DMS 273 (cell line): ENCODE measurements around the gene DYNLT5.
"Not testable (repeated sequence)": the region's sequence is repeated elsewhere in the genome, so short reads cannot be mapped to it uniquely, and the experiment has no call there.

Source experiments
- DNase-seq: peaks from one replicate; lab custom pipeline; 2025; ENCODE audit not compliant: unreplicated experiment; lab: John Stamatoyannopoulos, UW

Gene DYNLT5, protein sequence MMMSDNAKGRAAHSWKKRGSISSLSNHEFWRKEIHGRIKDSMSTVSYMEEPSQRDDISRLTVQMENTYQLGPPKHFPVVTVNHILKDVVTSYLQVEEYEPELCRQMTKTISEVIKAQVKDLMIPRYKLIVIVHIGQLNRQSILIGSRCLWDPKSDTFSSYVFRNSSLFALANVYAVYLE

DNA sequence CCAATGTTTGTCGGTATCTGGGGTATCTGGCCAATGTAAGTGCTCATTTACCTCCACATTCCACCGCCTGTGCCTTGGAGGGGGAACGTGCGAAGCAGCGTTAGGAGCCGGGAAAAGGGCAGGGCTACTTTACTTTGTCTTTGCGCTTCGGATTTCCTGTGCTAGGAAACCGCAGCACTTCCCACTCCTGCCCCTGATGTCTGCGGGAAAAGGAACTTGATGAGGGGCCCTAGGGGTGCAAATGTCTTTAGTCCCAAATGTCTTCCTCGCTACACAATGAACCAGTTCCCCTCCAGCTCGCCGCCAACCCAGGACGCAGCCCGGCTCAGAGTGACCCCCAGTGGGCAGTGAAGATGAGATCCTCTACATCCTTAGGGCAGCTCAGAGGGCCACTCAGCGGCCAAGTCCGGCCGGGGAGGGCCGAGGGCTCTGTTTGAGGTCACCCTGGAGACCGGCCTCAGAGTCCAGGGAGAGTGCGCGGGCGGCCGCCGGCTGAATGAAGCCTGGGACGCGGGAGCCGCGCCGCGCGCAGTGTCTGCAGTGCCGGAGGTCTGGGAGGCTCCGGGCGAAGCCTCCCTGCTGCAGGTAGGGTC is at the start of gene DYNLT5:
Gene DYNLT5, plus strand, starts transcription at position 460 of the 593 bp plus-strand sequence. CDS start 2,200 bp downstream, outside the sequence.
- DNase-seq: no peak

DNA sequence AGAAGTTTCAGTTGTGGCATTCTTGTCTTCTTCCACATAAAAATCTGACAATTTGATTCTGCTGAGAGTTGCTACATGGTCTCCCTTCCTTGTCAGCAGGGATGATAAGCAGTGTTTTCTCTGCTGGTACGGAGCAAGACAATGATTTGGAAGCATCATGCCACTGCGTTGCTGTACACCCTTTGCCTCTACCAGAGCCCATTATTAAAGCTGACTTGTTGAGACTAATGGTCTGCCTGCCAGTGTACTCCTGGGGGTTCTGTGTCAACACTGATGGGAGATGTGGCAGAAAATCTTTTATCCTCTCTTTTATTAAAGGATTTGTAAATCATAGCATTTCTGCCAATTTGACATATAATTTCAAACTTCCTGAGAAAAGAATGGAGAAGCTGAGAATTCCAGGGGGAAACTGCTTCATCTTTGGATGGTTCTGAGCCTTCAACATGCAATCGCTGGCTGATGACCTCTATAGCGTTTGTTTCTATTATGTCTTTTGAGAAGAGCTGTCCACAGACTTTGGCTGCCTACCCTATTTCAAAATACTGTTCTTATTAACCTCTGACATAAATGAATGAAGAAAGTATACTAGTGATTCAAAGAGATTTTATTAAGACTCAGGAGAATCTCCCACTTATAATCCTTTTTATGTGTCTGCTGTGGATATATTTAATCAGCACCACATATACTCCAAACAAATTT is 47.9 kb upstream of the DYNLT5 start:
- no peak for DNase-seq

DNA sequence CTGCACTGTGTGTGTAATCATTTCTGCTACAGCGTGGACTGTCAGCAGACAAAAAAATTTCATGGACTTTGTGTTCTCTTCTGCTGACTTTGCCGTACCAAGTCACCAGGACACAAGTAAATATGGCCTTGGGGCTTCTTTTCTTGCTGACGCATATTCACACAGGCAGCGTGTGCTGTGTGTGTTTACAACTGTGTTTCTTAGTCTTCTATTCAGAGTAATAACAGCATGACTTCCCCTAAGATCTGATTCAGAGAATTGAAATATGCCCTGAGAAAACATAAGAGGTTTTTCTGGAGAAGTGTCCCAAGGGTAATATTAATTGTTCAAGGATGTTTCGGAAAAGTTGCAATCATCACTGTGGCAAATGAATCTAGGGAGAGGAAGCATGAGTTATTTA is 47.1 kb upstream of the DYNLT5 start:
- DNase-seq: no peak

DNA sequence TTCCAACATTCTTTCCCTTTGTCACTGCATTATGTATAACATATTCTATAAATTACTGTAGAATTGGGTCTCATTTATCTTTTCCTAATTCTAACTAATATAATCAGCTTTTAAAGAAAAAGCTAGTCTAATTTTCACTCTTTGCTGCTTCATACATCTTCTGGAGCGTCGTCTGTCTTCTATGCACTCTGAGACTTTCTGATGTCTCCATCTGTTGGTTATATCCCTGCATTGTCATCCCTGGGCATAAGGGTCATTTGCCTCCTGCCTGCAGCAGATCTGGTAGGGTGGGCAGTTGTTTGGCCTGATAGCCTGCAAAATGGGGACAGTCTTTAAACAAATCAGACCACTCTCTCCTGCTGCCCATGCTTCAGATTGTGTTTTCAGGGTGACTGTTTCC is 40.8 kb upstream of the DYNLT5 start:
- DNase-seq: peak; percentile 18

DNA sequence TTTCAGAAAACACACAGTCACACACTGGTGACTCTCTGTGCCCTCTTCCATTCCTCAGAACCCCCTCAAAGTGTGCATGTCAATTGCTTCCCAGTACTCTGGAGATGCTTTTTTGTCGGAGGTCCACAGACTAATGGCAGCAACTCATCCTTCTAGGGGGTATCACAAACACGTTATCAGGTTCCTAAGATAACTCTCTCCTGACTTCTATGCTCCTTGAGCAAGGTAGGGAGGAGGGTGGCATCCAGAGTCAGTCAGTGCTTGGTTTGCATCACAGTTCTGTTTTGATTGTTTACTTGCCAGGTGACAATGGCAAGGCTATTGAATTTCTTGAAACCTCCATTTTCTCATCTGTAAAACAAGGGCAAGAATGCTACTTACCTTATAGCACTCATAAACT is 39.4 kb upstream of the DYNLT5 start:
- no peak for DNase-seq

DNA sequence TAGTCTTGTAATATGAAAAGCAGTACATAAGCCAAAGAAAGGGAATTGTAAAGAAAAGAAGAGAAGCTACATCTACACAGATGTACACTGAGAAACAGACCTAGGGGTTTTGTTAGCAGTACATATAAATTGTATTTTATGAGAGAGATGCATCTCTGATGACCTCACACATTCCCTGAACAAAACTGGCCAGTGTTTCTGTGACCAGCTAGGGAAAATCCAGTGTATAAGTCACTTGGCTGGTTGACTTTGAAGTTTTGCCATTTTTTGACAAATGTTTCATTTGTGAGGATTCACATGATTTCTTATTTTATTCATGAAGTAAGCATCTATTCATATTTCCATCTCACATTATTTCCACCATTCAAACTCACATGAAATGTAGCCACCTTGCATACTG is 28.3 kb upstream of the DYNLT5 start:
- no peak for DNase-seq

DNA sequence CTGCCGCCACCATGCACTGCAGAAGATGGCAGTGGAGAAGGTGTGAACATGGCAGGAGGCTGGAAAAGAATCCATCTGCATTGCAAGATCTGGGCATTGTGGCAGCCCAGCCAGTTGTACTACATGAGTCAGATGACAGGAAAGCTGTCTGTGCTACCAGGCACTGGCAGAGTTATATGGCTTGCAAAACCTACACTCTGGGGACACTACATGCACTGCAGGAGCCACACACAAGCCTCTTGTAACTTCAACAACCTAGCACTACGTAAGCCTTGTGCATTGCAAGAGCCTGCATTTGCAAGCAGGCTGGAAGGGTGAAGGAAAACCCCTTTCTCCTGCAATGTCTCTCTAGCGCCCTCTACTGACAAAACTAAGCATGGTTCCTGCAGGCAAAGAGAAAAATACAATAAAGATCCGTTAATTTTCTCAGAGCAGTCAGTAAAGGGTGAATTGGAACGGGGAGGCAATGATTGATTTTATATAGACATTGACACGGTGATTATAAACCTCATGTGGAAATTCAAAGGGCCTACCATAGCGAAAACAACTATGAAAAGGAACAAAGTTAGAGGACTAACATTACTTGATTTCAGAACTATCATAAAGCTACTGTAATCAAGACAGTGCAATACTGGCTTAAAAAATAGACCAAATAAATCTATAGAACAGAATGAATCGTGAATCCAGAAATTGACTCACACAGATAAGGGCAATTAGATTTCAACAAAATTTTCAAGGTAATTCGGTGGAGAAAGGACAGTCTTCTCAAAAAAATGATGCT is 26.2 kb upstream of the DYNLT5 start:
- DNase-seq: peak; percentile 81

DNA sequence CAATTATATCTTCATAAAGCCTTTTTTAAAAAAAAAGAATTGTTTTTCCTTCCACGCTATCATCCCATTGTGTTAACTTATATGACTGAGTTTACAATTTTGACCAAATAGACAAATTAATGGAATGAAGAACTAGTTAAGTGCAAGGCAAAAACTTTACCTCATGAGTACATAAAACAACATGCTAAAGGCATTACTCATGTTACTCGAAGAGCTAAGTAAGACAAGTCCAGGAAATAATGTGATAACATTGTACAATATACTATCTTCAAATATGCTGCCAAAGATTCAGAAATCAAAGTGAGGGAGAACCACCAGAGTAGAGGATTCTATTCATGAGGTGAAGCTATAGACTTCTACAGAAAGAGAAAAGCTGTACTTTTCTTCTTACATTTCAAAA is 24.2 kb upstream of the DYNLT5 start:
- DNase-seq: no peak

DNA sequence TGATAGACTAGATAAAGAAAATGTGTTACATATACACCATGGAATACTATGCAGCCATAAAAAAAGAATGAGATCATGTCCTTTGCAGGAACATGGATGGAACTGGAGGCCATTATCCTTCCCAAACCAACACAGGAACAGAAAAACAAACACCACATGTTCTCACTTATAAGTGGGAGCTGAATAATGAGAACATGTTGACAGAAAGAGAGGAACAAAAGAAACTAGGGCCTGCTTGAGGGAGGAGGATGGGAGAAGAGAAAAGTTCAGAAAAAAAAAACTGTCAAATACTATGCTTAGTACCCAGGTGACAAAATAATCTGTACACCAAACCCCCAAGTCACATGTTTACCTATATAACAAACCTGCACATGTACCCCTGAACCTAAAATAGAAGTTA is 23.5 kb upstream of the DYNLT5 start:
- DNase-seq: not testable (repeated sequence)

DNA sequence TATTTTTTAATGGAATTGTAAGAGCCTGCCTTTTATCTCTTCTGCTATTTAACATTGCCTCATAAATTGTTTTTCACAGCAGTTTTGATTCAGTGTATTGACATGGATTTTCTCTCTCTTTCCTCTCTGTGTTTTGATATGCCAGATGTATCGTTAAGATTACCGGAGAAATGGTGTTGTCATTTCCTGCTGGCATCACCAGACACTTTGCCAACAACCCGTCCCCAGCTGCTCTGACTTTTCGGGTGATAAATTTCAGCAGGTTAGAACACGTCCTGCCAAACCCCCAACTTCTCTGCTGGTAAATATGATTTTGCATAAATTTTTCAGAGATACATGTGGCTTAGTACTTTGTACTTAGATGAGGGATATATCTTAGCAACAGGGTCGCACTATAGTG is 23.1 kb upstream of the DYNLT5 start:
- DNase-seq: peak; percentile 52

DNA sequence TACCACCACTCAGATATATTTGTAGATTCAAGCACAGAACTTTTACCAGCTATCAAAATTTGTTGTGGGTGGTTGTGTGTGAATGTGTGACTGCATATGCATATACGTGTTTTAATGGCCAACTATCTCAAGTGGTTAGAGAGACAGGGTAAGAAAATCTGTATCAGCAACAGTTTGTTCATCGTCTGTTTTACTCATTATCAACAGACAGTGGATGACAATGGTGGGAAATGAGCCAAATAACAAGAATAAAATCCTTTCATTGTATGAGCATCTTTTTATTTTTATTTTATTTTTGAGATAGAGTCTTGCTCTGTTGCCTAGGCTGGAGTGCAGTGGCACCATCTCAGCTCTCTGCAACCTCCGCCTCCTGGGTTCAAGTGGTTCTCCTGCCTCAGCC is 22.7 kb upstream of the DYNLT5 start:
- DNase-seq: no peak

DNA sequence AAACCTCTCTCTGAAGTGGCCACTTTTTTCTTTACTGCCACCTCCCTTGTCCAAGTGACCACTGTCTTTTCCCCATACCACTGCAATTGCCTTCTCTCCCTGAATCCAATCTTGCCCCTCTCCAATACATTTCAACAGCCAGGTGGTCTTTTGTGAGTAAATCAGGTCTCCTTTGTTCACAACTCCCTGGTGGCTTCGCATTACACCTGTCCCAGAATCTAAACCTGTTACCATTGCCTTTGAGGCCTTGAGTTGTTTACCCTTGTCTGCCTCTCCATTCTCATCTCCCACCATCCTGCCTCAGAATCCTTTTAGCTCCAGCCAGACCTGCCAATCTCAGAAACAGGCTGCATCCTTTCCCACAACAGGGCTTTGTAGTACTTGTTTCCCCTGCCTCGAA is 21.8 kb upstream of the DYNLT5 start:
- DNase-seq: no peak

DNA sequence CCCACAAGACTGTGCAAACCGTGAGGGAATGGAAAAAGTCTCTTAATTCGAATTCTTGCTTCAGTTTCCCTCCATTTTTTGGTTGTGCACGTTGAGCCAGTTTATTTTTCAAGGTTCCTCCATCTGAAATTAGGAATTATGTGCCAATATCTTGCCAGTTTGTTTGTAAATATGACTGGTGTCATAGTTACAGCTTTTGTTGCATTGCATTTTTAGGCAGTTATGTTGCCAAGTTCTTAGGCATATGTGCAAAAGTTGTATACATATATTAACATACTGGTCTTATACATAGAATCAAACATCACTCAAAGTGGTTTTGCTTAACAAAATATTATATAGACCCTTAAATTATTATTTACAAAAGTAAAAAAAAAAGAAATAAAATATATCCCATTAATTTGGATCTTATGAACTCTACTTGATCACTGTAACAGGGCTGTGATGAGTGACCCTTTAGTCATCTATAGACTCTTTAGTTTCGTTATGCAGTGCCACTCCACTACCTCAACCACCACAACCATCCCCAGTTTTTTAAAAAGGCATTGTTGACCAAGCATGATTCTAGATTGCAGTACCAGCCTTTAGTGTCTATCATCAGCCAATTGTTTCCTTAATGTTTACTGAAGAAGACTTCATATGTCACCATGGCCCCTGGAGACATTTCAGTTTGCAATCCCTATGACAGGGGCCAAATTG is 20.9 kb upstream of the DYNLT5 start:
- no peak for DNase-seq

DNA sequence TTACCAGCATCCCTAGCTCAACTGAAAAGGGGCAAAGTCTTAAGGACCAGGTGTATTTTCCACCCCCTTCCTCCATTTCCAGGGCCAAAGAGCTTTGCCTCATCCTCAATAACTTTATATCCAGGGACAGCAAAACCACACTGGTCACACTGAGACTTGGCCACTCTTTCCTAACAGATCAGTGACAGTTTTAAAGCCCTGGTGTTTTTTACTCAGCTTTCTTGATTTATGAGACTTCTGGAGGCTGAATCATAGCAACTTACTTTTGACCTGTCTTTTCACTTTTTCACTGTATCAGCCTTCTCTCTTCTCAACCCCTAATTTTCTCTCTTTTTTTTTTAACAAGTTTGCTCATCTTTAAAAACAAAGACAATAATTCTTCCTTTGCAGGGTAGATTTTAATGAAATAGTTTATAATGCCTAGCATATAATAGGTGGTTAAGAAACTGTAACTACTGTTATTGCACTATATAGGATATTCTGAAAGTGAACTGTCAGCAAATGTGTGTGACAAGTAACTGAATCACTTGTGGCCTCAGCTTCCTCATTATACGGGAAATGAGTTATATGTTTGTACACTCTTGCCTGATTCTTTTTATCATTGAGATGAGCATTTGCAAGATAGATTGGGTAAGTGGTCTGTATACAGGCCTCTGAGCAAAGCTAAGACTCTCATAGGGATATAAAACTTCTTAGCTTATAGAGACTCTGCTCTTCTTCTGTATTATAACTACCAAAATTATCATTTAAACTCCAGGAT is 19.7 kb upstream of the DYNLT5 start:
- no peak for DNase-seq

DNA sequence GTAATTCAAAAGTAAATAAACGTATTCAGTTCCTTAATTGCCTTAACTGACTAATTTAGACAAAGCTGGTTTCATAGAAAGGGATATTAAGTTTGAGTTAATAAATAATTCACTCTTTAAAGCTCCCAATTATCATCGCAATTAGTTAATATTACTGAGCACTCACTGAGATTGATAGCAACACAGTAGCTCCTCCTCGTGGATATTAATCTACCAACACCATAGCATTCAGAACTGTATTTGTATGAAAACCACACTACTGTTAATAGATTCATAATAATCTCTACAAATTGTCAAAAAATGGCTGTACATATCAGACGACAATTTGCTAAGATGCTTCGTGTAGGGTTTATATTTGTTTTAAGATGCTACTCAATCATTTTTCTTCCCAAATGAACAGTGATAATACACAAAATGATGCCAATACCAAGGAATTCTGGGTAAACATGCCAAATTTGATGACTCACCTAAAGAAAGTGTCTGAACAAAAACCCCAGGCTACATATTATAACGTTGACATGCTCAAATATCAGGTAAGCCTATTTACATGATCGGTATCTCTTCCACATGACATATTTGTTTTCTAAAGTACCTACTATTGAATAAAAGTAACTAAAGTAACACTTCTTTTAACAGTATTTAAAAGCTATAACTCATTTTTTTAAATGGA is 18.8 kb upstream of the DYNLT5 start:
- no peak for DNase-seq

DNA sequence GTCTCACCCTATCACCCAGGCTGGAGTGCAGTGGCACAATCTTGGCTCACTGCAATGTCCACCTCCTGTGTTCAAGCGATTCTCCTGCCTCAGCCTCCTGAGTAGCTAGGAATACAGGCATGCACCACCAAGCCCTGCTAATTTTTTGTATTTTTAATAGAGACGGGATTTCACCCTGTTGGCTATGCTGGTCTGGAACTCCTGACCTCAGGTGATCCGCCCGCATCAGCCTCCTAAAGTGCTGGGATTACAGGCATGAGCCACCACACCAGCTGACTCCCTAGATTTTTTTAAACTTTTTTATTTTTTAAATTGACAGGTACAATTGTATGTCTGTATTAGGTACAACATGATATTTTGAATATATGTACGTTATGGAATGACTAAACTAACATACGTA is 17.7 kb upstream of the DYNLT5 start:
- not testable (repeated sequence) for DNase-seq

DNA sequence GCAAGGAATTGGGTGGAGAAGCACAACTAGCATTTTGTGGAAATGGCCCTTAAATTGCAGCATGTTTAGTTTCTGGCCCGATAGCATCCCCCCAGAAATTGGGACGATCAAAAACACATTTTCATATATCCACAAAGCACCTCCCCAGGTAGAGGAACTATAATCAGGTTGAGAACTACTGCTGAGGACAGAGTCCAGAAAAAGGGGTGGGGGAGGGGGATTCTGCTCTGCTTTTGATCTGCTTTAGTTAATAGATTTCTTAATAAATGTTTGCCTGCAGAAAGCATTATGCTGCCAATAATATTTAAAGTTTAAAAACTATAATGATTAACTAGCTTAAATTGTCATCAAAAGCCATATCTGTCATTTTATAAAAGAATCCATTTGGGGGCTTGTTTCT is 14.4 kb upstream of the DYNLT5 start:
- no peak for DNase-seq

DNA sequence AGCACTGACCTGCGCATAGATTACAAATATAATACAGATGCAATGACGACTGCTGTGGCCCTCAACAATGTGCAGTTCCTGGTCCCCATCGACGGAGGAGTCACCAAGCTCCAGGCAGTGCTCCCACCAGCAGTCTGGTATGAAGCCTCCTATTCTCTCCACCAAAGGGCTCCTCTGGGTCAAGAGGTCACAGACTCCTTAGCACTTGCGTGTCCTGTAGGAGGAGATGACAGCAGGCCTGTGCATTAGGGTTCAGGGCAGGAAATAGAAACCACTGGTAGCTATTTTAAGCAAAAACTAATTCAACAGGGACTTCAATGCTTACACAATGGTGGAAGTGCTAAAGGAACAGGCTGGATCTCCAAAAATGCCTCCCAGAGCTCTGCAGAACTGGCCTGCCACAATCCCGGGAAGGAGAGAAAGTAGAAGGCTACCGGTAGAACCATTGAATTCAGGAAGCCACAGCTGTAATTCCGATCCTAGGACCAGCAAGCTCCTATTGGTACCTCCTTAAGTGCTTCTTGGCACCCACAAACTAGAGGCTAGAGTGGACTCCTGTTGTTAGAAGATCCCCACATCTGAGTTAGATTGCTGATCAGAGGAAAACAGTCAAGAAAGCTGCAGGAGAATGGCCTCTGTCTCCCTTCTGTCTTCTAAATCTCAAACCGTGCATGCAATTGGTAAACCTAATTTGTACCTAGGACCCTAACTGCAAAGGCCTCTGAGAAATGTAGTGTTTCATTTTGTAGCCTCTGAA is 12.7 kb upstream of the DYNLT5 start:
- DNase-seq: no peak

DNA sequence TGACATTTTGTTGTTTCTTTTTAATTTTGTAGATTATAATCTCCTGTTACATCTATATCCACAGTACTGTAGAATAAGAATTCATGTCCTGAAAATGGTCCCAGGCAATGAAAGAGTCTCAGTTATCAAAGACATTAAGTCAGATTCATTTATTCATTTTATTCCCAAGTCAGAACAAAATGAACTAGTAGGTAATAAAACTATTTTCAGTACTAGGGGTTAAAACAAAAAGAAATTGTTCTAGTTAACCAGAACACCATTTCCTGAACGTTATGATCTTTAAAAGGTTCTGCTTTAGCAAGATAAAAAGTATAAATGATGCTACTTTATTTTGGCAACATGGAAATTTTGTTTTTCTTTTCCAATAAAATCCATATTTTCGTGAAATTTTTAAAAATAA is 6.8 kb upstream of the DYNLT5 start:
- DNase-seq: no peak
